ENCODE results near the gene TERT.

The TERT gene

DNA sequence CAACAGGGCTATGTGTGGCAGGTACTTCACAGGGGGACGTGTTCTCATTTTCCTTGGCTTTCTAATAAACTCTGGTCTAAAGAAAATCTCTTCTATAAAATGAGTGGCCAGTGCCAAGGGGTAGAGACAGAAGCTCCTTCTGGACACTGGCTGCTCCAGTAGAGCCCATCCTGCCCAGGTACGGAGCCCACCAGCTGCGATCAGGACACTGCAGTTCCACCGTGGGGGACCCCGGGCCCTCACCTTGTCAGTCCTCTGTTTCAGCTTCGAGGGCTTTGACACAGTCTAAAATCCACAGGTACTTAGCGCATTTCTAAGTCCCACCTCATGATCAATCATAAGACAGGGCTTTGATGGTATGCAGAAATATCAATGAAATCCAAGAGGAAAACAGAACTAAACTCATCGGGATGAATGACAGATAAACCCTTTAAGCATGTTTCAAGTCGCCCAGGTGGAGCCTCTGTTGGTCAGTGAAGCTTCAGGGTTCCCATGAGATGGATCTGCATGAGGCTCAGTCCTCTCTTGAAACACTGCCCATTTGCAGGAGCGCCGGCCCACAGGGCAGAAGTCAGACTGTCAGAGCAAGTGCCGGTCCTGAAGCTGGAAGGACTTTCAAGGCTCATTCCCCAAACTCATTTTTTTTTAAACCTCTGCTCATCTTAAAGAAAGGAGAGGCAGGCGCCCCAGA lies 20.3 kb upstream of the TERT start:
- H3K9me3 ChIP-seq (ENCODE audit: insufficient read depth, low read length) = peaks cover 7% of the 10 kb centered on the region; the same call in 1 of the 2 replicates
- peak overlapping the region; percentile 67 for H3K9ac ChIP-seq (ENCODE audit: low read length)
- no peaks in the 10 kb centered on the region for H4K20me1 ChIP-seq (ENCODE audit: insufficient read depth, low read length)
- peak overlapping the region; percentile 92 for H3K27ac ChIP-seq (ENCODE audit: low read length)
- TF ChIP-seq, protein P1, sequence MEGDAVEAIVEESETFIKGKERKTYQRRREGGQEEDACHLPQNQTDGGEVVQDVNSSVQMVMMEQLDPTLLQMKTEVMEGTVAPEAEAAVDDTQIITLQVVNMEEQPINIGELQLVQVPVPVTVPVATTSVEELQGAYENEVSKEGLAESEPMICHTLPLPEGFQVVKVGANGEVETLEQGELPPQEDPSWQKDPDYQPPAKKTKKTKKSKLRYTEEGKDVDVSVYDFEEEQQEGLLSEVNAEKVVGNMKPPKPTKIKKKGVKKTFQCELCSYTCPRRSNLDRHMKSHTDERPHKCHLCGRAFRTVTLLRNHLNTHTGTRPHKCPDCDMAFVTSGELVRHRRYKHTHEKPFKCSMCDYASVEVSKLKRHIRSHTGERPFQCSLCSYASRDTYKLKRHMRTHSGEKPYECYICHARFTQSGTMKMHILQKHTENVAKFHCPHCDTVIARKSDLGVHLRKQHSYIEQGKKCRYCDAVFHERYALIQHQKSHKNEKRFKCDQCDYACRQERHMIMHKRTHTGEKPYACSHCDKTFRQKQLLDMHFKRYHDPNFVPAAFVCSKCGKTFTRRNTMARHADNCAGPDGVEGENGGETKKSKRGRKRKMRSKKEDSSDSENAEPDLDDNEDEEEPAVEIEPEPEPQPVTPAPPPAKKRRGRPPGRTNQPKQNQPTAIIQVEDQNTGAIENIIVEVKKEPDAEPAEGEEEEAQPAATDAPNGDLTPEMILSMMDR (IDR thresholded peaks at IDR 0.05; ENCODE audit: low read depth, low read length) = no peak
- TF ChIP-seq EZH2phosphoT487 (IDR thresholded peaks at IDR 0.05; ENCODE audit: low read depth) = no peak
- no peak overlapping the region for H2AFZ ChIP-seq (ENCODE audit: low read depth, low read length)
- H3K4me2 ChIP-seq (ENCODE audit: low read length) = peak overlapping the region; percentile 71
- H3K4me3 ChIP-seq (ENCODE audit: low read length) = peak overlapping the region; percentile 57
- H3K27me3 ChIP-seq (ENCODE audit: low read depth, low read length) = no peaks in the 10 kb centered on the region
- H3K36me3 ChIP-seq (replicated peaks; ENCODE audit: low read depth, low read length) = peaks cover 20% of the 10 kb centered on the region
- H3K79me2 ChIP-seq (ENCODE audit: low read length) = no peaks in the 10 kb centered on the region
- H3K4me1 ChIP-seq (ENCODE audit: low read length) = peaks cover 53% of the 10 kb centered on the region

DNA sequence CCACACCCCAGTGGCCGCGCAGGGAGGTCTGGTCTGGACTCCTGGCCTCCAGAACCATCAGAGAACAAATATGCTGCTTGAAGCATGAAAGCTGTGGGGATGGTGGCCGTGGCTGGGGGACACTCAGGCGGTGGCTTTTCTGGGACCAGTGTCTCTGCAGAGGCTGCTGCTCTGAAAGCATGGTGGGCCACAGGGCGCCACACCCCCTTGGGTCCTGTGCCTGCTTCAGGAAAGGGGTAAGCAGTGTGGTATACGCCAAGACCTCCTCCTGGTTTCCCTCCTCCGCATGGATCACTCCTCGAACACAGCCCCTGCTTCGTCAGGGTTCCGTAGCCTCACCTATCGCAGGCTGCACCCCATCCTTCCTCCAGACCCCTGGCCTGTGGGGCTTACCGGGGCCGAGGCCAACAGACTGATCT lies 19.7 kb upstream of the TERT start:
- no peaks in the 10 kb centered on the region for H3K79me2 ChIP-seq (ENCODE audit: low read length)
- H3K36me3 ChIP-seq (replicated peaks; ENCODE audit: low read depth, low read length) = peaks cover 20% of the 10 kb centered on the region
- H3K27me3 ChIP-seq (ENCODE audit: low read depth, low read length) = no peaks in the 10 kb centered on the region
- H4K20me1 ChIP-seq (ENCODE audit: insufficient read depth, low read length) = no peaks in the 10 kb centered on the region
- H3K9ac ChIP-seq (ENCODE audit: low read length) = no peak overlapping the region
- no peak overlapping the region; the same call in 1 of the 2 replicates for H3K4me3 ChIP-seq (ENCODE audit: low read length)
- no peak for TF ChIP-seq EZH2phosphoT487 (IDR thresholded peaks at IDR 0.05; ENCODE audit: low read depth)
- TF ChIP-seq, protein P1 (IDR thresholded peaks at IDR 0.05; ENCODE audit: low read depth, low read length) = no peak
- H3K4me1 ChIP-seq (ENCODE audit: low read length) = peaks cover 53% of the 10 kb centered on the region
- peak overlapping the region; percentile 71 for H3K4me2 ChIP-seq (ENCODE audit: low read length)
- no peak overlapping the region for H2AFZ ChIP-seq (ENCODE audit: low read depth, low read length)
- peaks cover 7% of the 10 kb centered on the region; the same call in 1 of the 2 replicates for H3K9me3 ChIP-seq (ENCODE audit: insufficient read depth, low read length)
- H3K27ac ChIP-seq (ENCODE audit: low read length) = peak overlapping the region; percentile 92

DNA sequence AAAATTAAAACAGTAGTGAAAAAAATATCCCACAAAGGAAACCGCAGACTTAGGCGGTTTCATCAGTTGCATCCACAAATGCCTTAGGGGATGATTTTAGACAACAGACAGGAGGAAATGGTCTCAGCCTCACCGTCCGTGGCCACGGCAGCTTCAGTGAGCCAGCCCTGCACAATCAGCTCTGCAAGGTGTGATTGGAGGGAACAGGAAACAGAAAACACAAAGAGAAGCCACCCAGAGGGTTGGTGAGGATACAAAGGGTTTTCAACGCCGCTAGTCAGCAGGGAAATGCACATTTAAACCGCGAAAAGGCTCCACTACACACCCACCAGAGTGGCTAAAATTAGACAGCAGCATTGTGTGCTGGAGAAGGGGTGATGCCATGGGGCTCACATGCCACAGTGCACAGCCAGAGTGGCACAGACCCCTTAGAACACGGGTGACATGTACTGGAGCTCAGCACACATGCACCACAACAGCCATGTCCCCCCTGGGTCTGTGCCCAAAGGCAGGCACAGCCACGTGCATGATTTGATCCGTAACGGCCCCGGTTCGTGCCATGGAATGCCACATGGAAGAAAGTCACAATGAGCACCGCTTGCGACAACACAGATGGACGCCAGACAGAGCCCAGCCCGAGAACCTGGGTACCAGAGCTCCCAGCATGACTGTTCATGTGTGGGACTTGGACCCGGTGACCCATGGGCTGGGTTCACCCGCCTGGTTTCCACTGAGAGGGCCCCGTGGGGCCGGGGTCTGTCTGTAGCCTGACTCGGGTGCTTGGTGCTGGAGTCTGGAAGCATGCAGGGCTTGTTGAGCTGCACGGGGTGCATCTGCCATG lies 18.3 kb upstream of the TERT start:
- peaks cover 53% of the 10 kb centered on the region for H3K4me1 ChIP-seq (ENCODE audit: low read length)
- peaks cover 7% of the 10 kb centered on the region; the same call in 1 of the 2 replicates for H3K9me3 ChIP-seq (ENCODE audit: insufficient read depth, low read length)
- no peak overlapping the region for H3K27ac ChIP-seq (ENCODE audit: low read length)
- H3K4me3 ChIP-seq (ENCODE audit: low read length) = no peak overlapping the region
- no peaks in the 10 kb centered on the region for H3K27me3 ChIP-seq (ENCODE audit: low read depth, low read length)
- H2AFZ ChIP-seq (ENCODE audit: low read depth, low read length) = peak overlapping the region; percentile 65; the same call in 1 of the 2 replicates
- H3K4me2 ChIP-seq (ENCODE audit: low read length) = peak overlapping the region; percentile 63
- no peak overlapping the region for H3K9ac ChIP-seq (ENCODE audit: low read length)
- TF ChIP-seq EZH2phosphoT487 (IDR thresholded peaks at IDR 0.05; ENCODE audit: low read depth) = no peak
- TF ChIP-seq, protein P1 (IDR thresholded peaks at IDR 0.05; ENCODE audit: low read depth, low read length) = no peak
- no peaks in the 10 kb centered on the region for H4K20me1 ChIP-seq (ENCODE audit: insufficient read depth, low read length)
- no peaks in the 10 kb centered on the region for H3K79me2 ChIP-seq (ENCODE audit: low read length)
- H3K36me3 ChIP-seq (replicated peaks; ENCODE audit: low read depth, low read length) = peaks cover 11% of the 10 kb centered on the region

DNA sequence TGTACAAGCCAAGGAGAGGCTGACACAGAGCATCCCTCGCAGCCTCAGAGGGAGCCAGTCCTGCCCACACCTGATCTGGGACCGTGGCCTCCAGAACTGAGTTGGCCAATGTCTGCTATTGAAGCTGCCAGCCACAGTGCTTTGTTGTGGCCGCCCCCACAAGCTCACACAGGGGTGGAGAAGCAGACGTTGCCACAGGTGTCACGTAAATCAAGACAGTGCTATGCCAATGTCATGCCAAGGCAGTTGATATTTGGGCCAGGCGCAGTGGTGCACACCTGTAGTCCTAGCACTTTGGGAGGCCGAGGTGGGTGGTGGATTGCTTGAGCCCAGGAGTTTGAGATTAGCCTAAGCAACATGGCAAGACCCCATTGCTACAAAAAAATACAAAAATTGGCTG lies 17.3 kb upstream of the TERT start:
- Histone ChIP-seq H3K27me3 (ENCODE audit: low read depth, low read length) (no peaks in the 10 kb centered on the region), H3K27ac (ENCODE audit: low read length) (no peak overlapping the region), H3K9ac (ENCODE audit: low read length) (no peak overlapping the region), H3K4me2 (ENCODE audit: low read length) (no peak overlapping the region), H3K79me2 (ENCODE audit: low read length) (no peaks in the 10 kb centered on the region), H3K36me3 (replicated peaks; ENCODE audit: low read depth, low read length) (peaks cover under 1% of the 10 kb centered on the region), H3K9me3 (ENCODE audit: insufficient read depth, low read length) (peaks cover 7% of the 10 kb centered on the region; the same call in 1 of the 2 replicates), H4K20me1 (ENCODE audit: insufficient read depth, low read length) (no peaks in the 10 kb centered on the region), H2AFZ (ENCODE audit: low read depth, low read length) (no peak overlapping the region), H3K4me1 (ENCODE audit: low read length) (peaks cover 49% of the 10 kb centered on the region), H3K4me3 (ENCODE audit: low read length) (no peak overlapping the region)
- TF ChIP-seq, protein P1 (IDR thresholded peaks at IDR 0.05; ENCODE audit: low read depth, low read length) = no peak
- TF ChIP-seq EZH2phosphoT487 (IDR thresholded peaks at IDR 0.05; ENCODE audit: low read depth) = no peak
